Myometrial cell (primary cell): ENCODE data around the gene DIO1. TPM values are rescaled to one million over a fixed set of nuclear protein-coding genes. Genes with fewer than 3 reads are reported as not detected.

ENCODE experiments used
- total RNA-seq: library from RNA; depleted of rRNA; stranded (reverse); fragments of >200 nt; gene quantifications from 2 replicates; pipeline ENCODE4 v1.2.3, GENCODE V29; 2015

The DIO1 gene
- not detected in 2 replicates for total RNA-seq

GRCh38 chr1:53893999-53894636 is at the start of gene DIO1:
Gene DIO1 (plus strand): TSS chr1:53894187. CDS start chr1:53894211, 24 bp downstream.

DNA sequence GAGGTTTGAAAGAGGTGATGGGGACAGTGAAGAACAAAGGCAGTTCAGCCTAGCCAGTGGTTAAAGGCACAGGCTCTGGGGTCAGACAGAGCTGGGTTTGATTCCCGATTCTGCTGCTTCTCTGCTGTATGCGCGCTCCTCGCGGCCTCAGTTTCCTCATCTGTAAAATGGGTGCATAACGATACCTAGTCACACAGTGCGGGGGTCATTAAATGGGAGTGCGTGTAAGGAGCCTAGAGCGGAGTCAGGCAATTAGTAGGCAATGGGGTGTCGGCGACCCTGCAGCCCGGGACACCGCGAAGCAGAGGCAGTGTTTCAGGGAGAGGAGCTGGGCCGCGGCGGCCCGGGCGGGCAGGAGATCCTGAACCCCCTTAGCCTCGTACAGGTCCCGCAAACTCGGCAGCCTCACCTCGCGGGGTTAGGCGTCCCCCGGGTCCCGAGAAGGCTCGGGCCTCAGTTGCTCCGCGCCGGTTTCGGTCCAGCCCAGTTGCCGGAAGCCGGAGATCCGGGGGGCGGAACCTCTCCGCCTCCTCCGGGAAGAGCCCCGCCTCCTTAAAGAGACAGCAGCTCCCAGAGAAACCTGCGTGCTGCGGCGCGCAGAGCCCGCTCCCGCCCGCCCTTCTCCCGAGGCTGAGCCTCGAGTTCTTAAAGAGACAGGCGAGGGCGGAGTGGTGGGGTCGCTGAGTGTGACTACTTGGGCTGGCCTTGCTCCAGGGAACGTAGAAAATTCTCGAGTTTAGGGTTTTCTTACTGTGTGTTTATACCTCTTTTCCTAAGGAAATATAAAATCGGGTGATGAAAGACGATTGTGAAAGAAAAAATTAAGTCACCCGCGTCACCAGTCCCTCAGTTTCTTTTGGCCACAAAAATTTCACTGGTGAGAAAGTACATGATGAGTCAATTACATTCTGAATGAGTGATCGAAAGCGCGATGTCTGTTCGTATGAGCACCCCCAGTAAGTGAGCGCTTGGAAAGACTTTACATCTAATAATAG is 4.4 kb upstream of the DIO1 start, which contains the start of gene YIPF1:
Gene YIPF1 (minus strand): TSS at position 494 of the 995 bp plus-strand sequence. CDS start 860 bp downstream, outside the sequence.

DNA sequence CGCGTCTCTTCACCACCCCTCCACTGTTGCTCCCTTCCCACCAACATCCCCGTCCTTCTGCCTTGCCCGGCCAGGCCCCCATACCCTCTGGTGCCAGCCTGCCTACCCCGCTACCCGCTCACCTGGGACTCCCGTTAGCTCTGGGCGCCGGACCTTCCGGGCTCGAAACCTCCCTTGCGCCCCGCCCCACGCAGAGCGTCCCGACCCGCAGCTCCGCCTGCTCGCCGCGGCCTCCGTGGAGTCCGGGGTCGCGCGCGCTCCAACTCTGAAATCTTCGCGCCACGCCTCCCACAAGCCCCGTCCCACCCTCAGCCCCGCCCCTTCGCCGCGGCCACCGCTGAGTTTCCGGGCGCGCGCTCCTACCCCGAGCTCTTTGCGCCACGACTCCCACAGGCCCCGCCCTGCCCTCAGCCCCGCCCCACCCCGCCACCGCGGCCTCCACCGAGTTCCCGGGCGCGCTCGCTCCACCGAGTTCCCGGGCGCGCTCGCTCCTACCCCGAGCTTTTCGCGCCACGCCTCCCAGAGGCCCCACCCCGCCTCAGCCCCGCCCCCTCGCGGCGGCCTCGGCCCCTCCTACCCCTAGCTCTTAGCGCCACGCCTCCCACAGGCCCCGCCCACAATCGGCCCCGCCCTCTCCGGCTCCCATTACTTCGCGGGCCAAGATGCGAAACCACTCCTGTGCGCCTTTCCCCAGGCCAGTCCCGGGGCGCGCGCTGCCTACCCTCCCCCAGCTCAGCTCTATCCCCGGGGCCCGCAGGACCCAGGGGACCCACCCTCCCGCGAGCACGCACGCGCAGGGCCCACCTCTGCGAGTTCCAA is 51.7 kb downstream of the DIO1 start, which contains the start of gene IFT25:
Gene IFT25 (minus strand): TSS at position 267 of the 819 bp plus-strand sequence. CDS start 5,617 bp downstream, outside the sequence.

DNA sequence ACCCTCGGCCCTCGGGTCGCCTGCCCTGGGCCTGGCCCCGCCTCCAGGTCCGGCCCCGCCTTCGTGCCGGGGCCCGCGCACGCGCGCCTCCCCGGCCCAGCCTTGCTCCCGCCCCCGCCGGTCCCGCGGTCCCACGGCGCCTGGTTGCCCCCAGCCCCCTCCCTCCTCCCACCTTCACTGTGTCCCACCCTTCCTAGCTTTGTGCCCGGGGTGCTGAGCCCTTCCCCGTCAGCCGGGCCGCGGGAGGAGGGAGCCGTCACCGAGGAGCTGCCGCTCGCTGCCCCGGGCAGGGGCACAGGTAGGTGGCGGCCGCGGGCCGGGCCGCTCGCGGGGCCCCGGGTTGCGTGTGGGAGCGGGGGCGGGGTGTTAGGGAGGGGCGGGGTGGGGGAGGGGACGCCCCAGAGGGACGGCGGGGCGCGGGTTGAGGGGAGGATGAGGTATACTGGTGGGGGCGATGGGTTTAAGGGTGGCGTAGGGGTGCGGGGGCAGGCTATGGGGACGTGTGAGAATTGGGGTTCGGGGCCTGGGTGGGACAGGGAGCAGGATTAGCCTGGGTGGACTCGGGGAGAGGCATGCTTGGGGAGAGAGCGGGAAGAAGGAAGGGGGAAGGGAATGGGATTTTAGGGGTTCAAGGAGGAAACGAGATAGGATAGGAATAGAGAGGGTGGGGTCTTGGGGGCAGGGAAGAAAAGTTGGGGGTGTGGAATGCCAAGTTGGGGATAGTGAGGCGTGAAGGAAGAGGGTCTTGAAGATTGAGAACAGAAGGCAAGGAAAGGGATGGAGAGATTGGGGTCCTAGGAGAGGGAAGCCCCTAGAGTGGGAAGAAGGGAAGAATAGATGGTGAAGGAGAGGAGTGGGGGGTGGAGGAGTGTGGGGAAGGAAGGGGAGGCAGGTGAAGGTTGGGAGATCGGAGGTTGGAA is 52.5 kb downstream of the DIO1 start, which contains the start of gene LRRC42:
Gene LRRC42 (plus strand): TSS at position 99 of the 920 bp plus-strand sequence. CDS start 5,650 bp downstream, outside the sequence.

Other genes with a start within 250 kb of the DIO1 start
- gene GLIS1, start 155.0 kb upstream of the DIO1 start, total RNA-seq = 0.18 and 0.29 TPM in 2 replicates
- gene NDC1, start 55.9 kb upstream of the DIO1 start, total RNA-seq = 30.7 and 32.0 TPM in 2 replicates
- gene YIPF1, start 4.4 kb upstream of the DIO1 start, total RNA-seq = 34.9 and 40.9 TPM in 2 replicates
- gene IFT25, start 51.5 kb downstream of the DIO1 start, total RNA-seq = 15.3 and 22.9 TPM in 2 replicates
- gene LRRC42, start 52.2 kb downstream of the DIO1 start, total RNA-seq = 50.0 and 53.9 TPM in 2 replicates
- gene LDLRAD1, start 124.0 kb downstream of the DIO1 start, total RNA-seq = not detected in 2 replicates
- 239 and 262 TPM in 2 replicates for gene TMEM59, start 159.0 kb downstream of the DIO1 start, total RNA-seq
- 2.3 and 6.6 TPM in 2 replicates for gene TCEANC2, start 159.4 kb downstream of the DIO1 start, total RNA-seq